Neutrophil (primary cell): Measurements from ENCODE around the gene PPL.

Experiments used
- H3K27ac ChIP-seq: fragments of 200-600 bp; sonication (generic); 2 replicates; pipeline ENCODE4 v1.5.1; 2016; ENCODE audit warnings: mild to moderate bottlenecking, moderate library complexity
- H3K27me3 ChIP-seq: fragments of 200-600 bp; sonication (generic); 2 replicates; pipeline ENCODE4 v1.6.0; 2016; ENCODE audit warnings: mild to moderate bottlenecking
- H3K36me3 ChIP-seq: fragments of 200-600 bp; sonication (generic); 2 replicates; pipeline ENCODE4 v1.5.1; 2017
- H3K4me1 ChIP-seq, 2 experiments: fragments of 200-600 bp in 1 of 2; sonication (generic) in 1 of 2; 1 replicate in 1 of 2; 2 replicates in 1 of 2; pipeline versions ENCODE4 v1.5.1 to v1.6.1; 2013 to 2016; ENCODE audit warnings: low read depth in 1 of 2, low read length in 1 of 2, mild to moderate bottlenecking in 1 of 2, moderate library complexity in 1 of 2; ENCODE audit not compliant: control insufficient read depth in 1 of 2, insufficient read depth in 1 of 2
- H3K4me3 ChIP-seq, 2 experiments: fragments of 200-600 bp in 1 of 2; sonication (generic) in 1 of 2; 1 replicate in 1 of 2; 2 replicates in 1 of 2; pipeline ENCODE4 v1.5.1; 2013 to 2016; ENCODE audit warnings: low read depth in 1 of 2, low read length in 1 of 2, mild to moderate bottlenecking in 1 of 2, moderate library complexity in 1 of 2
- H3K9me3 ChIP-seq: fragments of 200-600 bp; sonication (generic); 2 replicates; pipeline ENCODE4 v1.5.1; 2016
- CTCF ChIP-seq: fragments of 200-600 bp; sonication (generic); IDR thresholded peaks from 2 replicates; pipeline ENCODE4 v1.5.1; 2016; ENCODE audit warnings: antibody characterized with exemption

The PPL gene

GRCh38 chr16:4913130-4913773, 23.7 kb downstream of the PPL start:
- H3K27me3 ChIP-seq: peaks cover 4% of the 10 kb centered on the region
- H3K4me1 ChIP-seq: no peaks in the 10 kb centered on the region
- no peak overlapping the region for H3K4me3 ChIP-seq
- H3K27ac ChIP-seq: no peak overlapping the region
- TF ChIP-seq CTCF: no peak
- no peaks in the 10 kb centered on the region for H3K9me3 ChIP-seq
- H3K36me3 ChIP-seq: no peaks in the 10 kb centered on the region

- TF ChIP-seq CTCF: no peak
- no peaks in the 10 kb centered on the region for H3K36me3 ChIP-seq
- no peak overlapping the region for H3K27ac ChIP-seq
- H3K27me3 ChIP-seq: peaks cover 4% of the 10 kb centered on the region
- H3K9me3 ChIP-seq: no peaks in the 10 kb centered on the region
- no peak overlapping the region for H3K4me3 ChIP-seq
- H3K4me1 ChIP-seq: no peaks in the 10 kb centered on the region
Observed at GRCh38 chr16:4911970-4912386, 25.0 kb downstream of the PPL start.

- Histone ChIP-seq H3K36me3 (no peaks in the 10 kb centered on the region), H3K27me3 (peaks cover 10% of the 10 kb centered on the region), H3K4me1 (peaks cover 0 to 3% of the 10 kb centered on the region in 2 experiments), H3K9me3 (no peaks in the 10 kb centered on the region), H3K4me3 (no peak overlapping the region), H3K27ac (no peak overlapping the region)
- no peak for TF ChIP-seq CTCF
Observed at GRCh38 chr16:4910828-4911227, 26.1 kb downstream of the PPL start.

GRCh38 chr16:4909825-4910224, 27.1 kb downstream of the PPL start:
- H3K36me3 ChIP-seq: no peaks in the 10 kb centered on the region
- H3K27me3 ChIP-seq: peaks cover 16% of the 10 kb centered on the region
- H3K9me3 ChIP-seq: no peaks in the 10 kb centered on the region
- no peak overlapping the region for H3K4me3 ChIP-seq
- no peak overlapping the region for H3K27ac ChIP-seq
- peaks cover 0 to 3% of the 10 kb centered on the region in 2 experiments for H3K4me1 ChIP-seq
- no peak for TF ChIP-seq CTCF

- no peaks in the 10 kb centered on the region for H3K36me3 ChIP-seq
- H3K27ac ChIP-seq: no peak overlapping the region
- no peak for TF ChIP-seq CTCF
- H3K4me3 ChIP-seq: no peak overlapping the region
- H3K27me3 ChIP-seq: peaks cover 24% of the 10 kb centered on the region
- H3K4me1 ChIP-seq: peaks cover 0 to 3% of the 10 kb centered on the region in 2 experiments
- H3K9me3 ChIP-seq: no peaks in the 10 kb centered on the region
Observed at GRCh38 chr16:4908854-4909401, 28.0 kb downstream of the PPL start.
